K562 (cell line): ENCODE results near the gene SLC5A12. TPM values are rescaled to one million over a fixed set of nuclear protein-coding genes. Genes with fewer than 3 reads are reported as not detected.

Experiments
- ATAC-seq: fragments of 200-7000 bp; cut with Tn5 transposase; 3 replicates; pipeline ENCODE4 v1.9.1; 2020; ENCODE audit warnings: moderate library complexity
- BruUV-seq: library from RNA; stranded (reverse); fragments of 400-500 nt; replicated peaks from 2 replicates; lab custom pipeline; 2021; lab: Mats Ljungman, UMichigan
- CTCF ChIA-PET: fragments of 300-600 bp; formaldehyde crosslinking; extraction: SDS; loops from one replicate; lab custom pipeline; 2021; ENCODE audit warnings: low intra/inter-chr PET ratio; lab: Yijun Ruan, JAX
- POLR2A ChIA-PET: fragments of 300-600, 350-650 bp; sonication (Branson Sonifier 250); formaldehyde crosslinking; extraction: SDS; loops from one replicate; lab custom pipeline; 2021; ENCODE audit warnings: antibody characterized with exemption, inconsistent platforms; lab: Yijun Ruan, JAX
- DNase-seq, 4 experiments: peaks; one replicate each; pipeline versions ENCODE4 v3.0.0 to v3.0.0-alpha.2; 2011 to 2018; ENCODE audit warnings: low spot score in 3 of 4, mixed read lengths in 3 of 4; ENCODE audit errors: extremely low read depth in 1 of 4
- FAIRE-seq: peaks from 2 replicates; lab custom pipeline; 2011; peaks lifted over from hg19 to GRCh38; lab: Jason Lieb, UNC
- H2AFZ ChIP-seq: 2 replicates; pipeline ENCODE4 v1.6.0; 2011; ENCODE audit warnings: low read depth, low read length, control low read depth, inconsistent platforms
- H3K27ac ChIP-seq: fragments of 200-600 bp; 3 replicates; pipeline ENCODE4 v1.8.0; 2011; ENCODE audit warnings: low read depth, mild to moderate bottlenecking, control low read depth, inconsistent platforms, low read length, moderate library complexity, mixed read lengths; ENCODE audit errors: extremely low read depth
- H3K27me3 ChIP-seq, 2 experiments: fragments of 300-600 bp in 1 of 2; 2 replicates in 1 of 2; 3 replicates in 1 of 2; pipeline versions ENCODE4 v1.6.0 to v1.8.0; 2011; ENCODE audit warnings: inconsistent platforms in 2 of 2, low read length in 2 of 2, mild to moderate bottlenecking in 1 of 2, mixed read lengths in 1 of 2, moderate library complexity in 1 of 2; ENCODE audit not compliant: control insufficient read depth in 2 of 2, insufficient read depth in 2 of 2
- H3K36me3 ChIP-seq: fragments of 300-600 bp; 3 replicates; pipeline ENCODE4 v1.8.0; 2011; ENCODE audit warnings: mild to moderate bottlenecking, low read length, inconsistent platforms; ENCODE audit not compliant: control insufficient read depth, insufficient read depth
- H3K4me1 ChIP-seq, 2 experiments: fragments of 200-600 bp in 1 of 2; replicated peaks in 1 of 2; 2 replicates in 1 of 2; 3 replicates in 1 of 2; pipeline versions ENCODE4 v1.5.1 to v1.8.0; 2011; ENCODE audit warnings: inconsistent platforms in 2 of 2, low read length in 2 of 2, mild to moderate bottlenecking in 1 of 2, mixed read lengths in 1 of 2, moderate library complexity in 1 of 2; ENCODE audit not compliant: control insufficient read depth in 2 of 2, insufficient read depth in 2 of 2
- H3K4me2 ChIP-seq: 2 replicates; pipeline ENCODE4 v1.6.1; 2011; ENCODE audit warnings: low read length, control low read depth, inconsistent platforms, mixed read lengths; ENCODE audit not compliant: insufficient read depth
- H3K4me3 ChIP-seq: fragments of 200-600 bp; sonication (generic), shearing (Covaris generic); 2 replicates; pipeline ENCODE4 v1.5.1; 2016; ENCODE audit warnings: control low read depth, inconsistent platforms
- H3K79me2 ChIP-seq: fragments of 200-600 bp; 3 replicates; pipeline ENCODE4 v1.8.0; 2011; ENCODE audit warnings: low read length, inconsistent platforms; ENCODE audit not compliant: control insufficient read depth, insufficient read depth
- H3K9ac ChIP-seq, 2 experiments: 2 replicates each; pipeline versions ENCODE4 v1.6.0 to v1.6.1; 2011; ENCODE audit warnings: low read depth in 2 of 2, low read length in 2 of 2, control low read depth in 1 of 2, inconsistent platforms in 1 of 2, mild to moderate bottlenecking in 1 of 2, mixed read lengths in 1 of 2; ENCODE audit not compliant: insufficient read depth in 1 of 2
- H3K9me1 ChIP-seq: one replicate; pipeline ENCODE4 v1.6.0; 2011; ENCODE audit warnings: inconsistent platforms, mild to moderate bottlenecking, low read length, moderate library complexity; ENCODE audit not compliant: control insufficient read depth, insufficient read depth
- H3K9me3 ChIP-seq: replicated peaks from 2 replicates; pipeline ENCODE4 v1.5.1; 2011; ENCODE audit warnings: low read depth, low read length, inconsistent platforms; ENCODE audit not compliant: control insufficient read depth, insufficient read depth
- H4K20me1 ChIP-seq: replicated peaks from 2 replicates; pipeline ENCODE4 v1.6.1; 2011; ENCODE audit warnings: low read length, inconsistent platforms, mixed read lengths; ENCODE audit not compliant: control insufficient read depth, insufficient read depth
- POLR3G ChIP-seq: IDR thresholded peaks from 2 replicates; pipeline ENCODE4 v1.6.1; 2011; ENCODE audit not compliant: insufficient read length, insufficient replicate concordance; ENCODE audit errors: extremely low read depth
- TCF3 ChIP-seq: sonication (generic); formaldehyde crosslinking; IDR thresholded peaks from 2 replicates; pipeline ENCODE4 v1.4.0; 2020; ENCODE audit warnings: mild to moderate bottlenecking, missing genetic modification reagents
- ZNF146 ChIP-seq: IDR thresholded peaks from one replicate; pipeline ENCODE4 v1.6.1; 2018; ENCODE audit warnings: missing compliant biosample characterization; ENCODE audit not compliant: unreplicated experiment
- ZNF696 ChIP-seq: fragments of 250-450 bp; sonication (Bioruptor Pico); conservative IDR thresholded peaks from 2 replicates; pipeline ENCODE4 v1.4.0; 2020; ENCODE audit warnings: mild to moderate bottlenecking, moderate library complexity
- WGBS: fragments of 100-300 bp; shearing (Covaris generic); methylation state at CpG from one replicate; pipeline ENCODE4 v1.1.6; 2016; ENCODE audit warnings: low coverage, mixed read lengths; ENCODE audit not compliant: insufficient coverage; ENCODE audit errors: missing lambda C conversion rate; 5-methylcytosine and 5-hydroxymethylcytosine counted together
- in situ Hi-C: fragments of 300-500 bp; cut with MboI; formaldehyde crosslinking; loops from 4 replicates; pipeline ENCODE4 v1.15.0; 2018; ENCODE audit warnings: inconsistent platforms, mixed read lengths
- intact Hi-C: fragments of 100-400 bp; cut with micrococcal nuclease; formaldehyde crosslinking; loops from 2 replicates; pipeline ENCODE4 v1.14.2; 2022
- polyA plus RNA-seq, 8 experiments: library from polyadenylated mRNA; depleted of rRNA in 4 of 8; stranded (reverse) in 5 of 8; unstranded in 3 of 8; fragments of >200 nt; fragmentation: Nextera tagmentation in 2 of 8; fragmentation: Illumina TruSeq in 1 of 8; extraction: Ambion mirVana in 2 of 8; extraction: Trizol in 1 of 8; gene quantifications; 2 replicates each; pipeline versions ENCODE4 v1.2.1 to v1.2.3, GENCODE V29; 2011 to 2014; ENCODE audit warnings: inconsistent platforms in 1 of 8, missing spikeins in 1 of 8
- total RNA-seq, 7 experiments: library from RNA; depleted of rRNA in 6 of 7; stranded (reverse); fragments of >200 nt in 6 of 7; fragmentation: Illumina TruSeq in 2 of 7; extraction: Trizol in 2 of 7; gene quantifications; 2 replicates each; pipeline versions ENCODE4 v1.2.1 to v1.2.3, GENCODE V29; 2011 to 2021; ENCODE audit warnings: low replicate concordance in 1 of 7
- TF ChIP-seq, protein P1 (sequence below): fragments of 250-450 bp; sonication (Bioruptor Pico); IDR thresholded peaks from 2 replicates; pipeline ENCODE4 v1.8.0; 2021; ENCODE audit warnings: moderate library complexity, mild to moderate bottlenecking, inconsistent platforms
- TF ChIP-seq, protein P2 (sequence below): fragments of 250-450 bp; sonication (Bioruptor Pico); IDR thresholded peaks from 2 replicates; pipeline ENCODE4 v1.8.0; 2022; ENCODE audit warnings: inconsistent platforms

The SLC5A12 gene
- total and polyA plus RNA-seq, 9 of the 15 experiments (the other 6 are each of a cell fraction or from before 2014, with no cell fraction given), result 0.03 to 0.16 (median 0.06) TPM; not detected in 5

DNA sequence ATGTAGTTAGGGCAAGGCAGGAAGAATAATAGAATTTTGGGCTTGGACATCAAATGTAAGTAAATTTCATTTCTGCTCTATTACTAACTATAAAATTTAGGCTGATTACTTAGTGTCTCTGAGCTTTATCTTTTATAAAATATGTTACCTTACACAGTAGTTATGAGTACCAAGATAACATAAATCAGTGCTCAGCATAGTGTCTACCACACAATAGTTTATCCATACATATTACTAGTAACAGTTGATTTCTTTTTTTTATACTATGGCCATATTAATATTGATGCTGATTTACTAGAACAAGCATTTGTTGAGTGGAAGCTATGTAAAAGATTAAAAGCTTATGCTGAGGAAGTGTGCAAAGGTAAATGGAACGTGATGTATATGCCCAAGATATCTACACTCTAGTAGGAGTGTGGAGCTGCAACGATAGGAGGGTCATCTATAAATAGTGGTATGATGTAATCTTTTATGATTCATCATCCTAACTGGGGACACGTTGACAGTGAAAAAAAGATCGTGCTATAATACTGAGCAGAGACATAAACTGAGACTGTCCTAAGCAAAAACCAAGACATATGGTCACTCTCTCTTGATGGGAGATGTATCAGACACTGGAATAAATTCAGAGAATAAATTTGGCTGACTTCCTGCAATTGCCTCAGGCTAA lies 8.7 kb upstream of the SLC5A12 start:
- Histone ChIP-seq H3K27ac (no peak overlapping the region), H3K4me2 (no peak overlapping the region), H4K20me1 (no peaks in the 10 kb centered on the region), H3K9me3 (no peaks in the 10 kb centered on the region), H3K27me3 (no peaks in the 10 kb centered on the region), H3K9me1 (no peaks in the 10 kb centered on the region), H3K4me3 (no peak overlapping the region), H3K36me3 (no peaks in the 10 kb centered on the region), H3K9ac (no peak overlapping the region), H3K4me1 (no peaks in the 10 kb centered on the region), H3K79me2 (no peaks in the 10 kb centered on the region), H2AFZ (no peak overlapping the region)
- in situ Hi-C loops, result no loop called here
- TF ChIP-seq ZNF146 (CRISPR knock-in tag) (no peak), ZNF696 (CRISPR knock-in tag) (no peak), POLR3G (no peak), TCF3 (CRISPR knock-in tag) (no peak)
- TF ChIP-seq, protein P1, sequence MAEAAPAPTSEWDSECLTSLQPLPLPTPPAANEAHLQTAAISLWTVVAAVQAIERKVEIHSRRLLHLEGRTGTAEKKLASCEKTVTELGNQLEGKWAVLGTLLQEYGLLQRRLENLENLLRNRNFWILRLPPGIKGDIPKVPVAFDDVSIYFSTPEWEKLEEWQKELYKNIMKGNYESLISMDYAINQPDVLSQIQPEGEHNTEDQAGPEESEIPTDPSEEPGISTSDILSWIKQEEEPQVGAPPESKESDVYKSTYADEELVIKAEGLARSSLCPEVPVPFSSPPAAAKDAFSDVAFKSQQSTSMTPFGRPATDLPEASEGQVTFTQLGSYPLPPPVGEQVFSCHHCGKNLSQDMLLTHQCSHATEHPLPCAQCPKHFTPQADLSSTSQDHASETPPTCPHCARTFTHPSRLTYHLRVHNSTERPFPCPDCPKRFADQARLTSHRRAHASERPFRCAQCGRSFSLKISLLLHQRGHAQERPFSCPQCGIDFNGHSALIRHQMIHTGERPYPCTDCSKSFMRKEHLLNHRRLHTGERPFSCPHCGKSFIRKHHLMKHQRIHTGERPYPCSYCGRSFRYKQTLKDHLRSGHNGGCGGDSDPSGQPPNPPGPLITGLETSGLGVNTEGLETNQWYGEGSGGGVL (CRISPR knock-in tag), result no peak
- TF ChIP-seq, protein P2, sequence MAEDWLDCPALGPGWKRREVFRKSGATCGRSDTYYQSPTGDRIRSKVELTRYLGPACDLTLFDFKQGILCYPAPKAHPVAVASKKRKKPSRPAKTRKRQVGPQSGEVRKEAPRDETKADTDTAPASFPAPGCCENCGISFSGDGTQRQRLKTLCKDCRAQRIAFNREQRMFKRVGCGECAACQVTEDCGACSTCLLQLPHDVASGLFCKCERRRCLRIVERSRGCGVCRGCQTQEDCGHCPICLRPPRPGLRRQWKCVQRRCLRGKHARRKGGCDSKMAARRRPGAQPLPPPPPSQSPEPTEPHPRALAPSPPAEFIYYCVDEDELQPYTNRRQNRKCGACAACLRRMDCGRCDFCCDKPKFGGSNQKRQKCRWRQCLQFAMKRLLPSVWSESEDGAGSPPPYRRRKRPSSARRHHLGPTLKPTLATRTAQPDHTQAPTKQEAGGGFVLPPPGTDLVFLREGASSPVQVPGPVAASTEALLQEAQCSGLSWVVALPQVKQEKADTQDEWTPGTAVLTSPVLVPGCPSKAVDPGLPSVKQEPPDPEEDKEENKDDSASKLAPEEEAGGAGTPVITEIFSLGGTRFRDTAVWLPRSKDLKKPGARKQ (CRISPR knock-in tag), result no peak
- no peak for FAIRE-seq
- intact Hi-C loops, result no loop called here
- DNase-seq, result no peak
- ATAC-seq, result no peak
- CTCF ChIA-PET, result no interaction called here
- 0% methylated on average over 4 of the region's 4 CpGs for WGBS
- POLR2A ChIA-PET, result interaction anchor here (0.5 kb wide), 1 partner anchor 104 kb away, joined by 3 read pairs; no protein-coding TSS in a partner anchor
- BruUV-seq, result no TSS peak
